ENCODE measurements around the gene GPR156. TPM values are rescaled to one million over a fixed set of nuclear protein-coding genes. Genes with fewer than 3 reads are reported as not detected.

Gene GPR156
- total and polyA plus RNA-seq, 2 of the 4 experiments (the other 2 are of a cell fraction): 0.09 to 0.18 TPM

GRCh38 chr3:120209425-120209824, 75.6 kb downstream of the GPR156 start:
- Histone ChIP-seq H3K18ac (ENCODE audit: low read depth, low read length) (no peak overlapping the region), H3K9me1 (ENCODE audit: insufficient read depth, low read length) (no peaks in the 10 kb centered on the region), H3K14ac (replicated peaks; ENCODE audit: low read depth, low read length) (no peak overlapping the region), H2BK5ac (ENCODE audit: low read depth, low read length, poor library complexity, severe bottlenecking) (no peak overlapping the region), H2AK9ac (replicated peaks; ENCODE audit: low read depth, low read length, poor library complexity) (no peak overlapping the region), H2AFZ (replicated peaks; ENCODE audit: low read length, poor library complexity) (no peak overlapping the region), H3K9ac (ENCODE audit: low read depth, low read length) (no peak overlapping the region), H3K9me3 (ENCODE audit: control insufficient read depth, insufficient read depth, low read length) (no peaks in the 10 kb centered on the region), H4K5ac (ENCODE audit: low read depth, low read length) (no peak overlapping the region), H4K20me1 (ENCODE audit: insufficient read depth, low read length) (no peaks in the 10 kb centered on the region), H2BK15ac (ENCODE audit: low read depth, low read length) (no peak overlapping the region), H3K27me3 (ENCODE audit: control insufficient read depth, insufficient read depth, low read length) (no peaks in the 10 kb centered on the region; the same call in 1 of the 2 replicates), H3K36me3 (ENCODE audit: control insufficient read depth, insufficient read depth, low read length) (no peaks in the 10 kb centered on the region), H2AK5ac (ENCODE audit: low read depth, low read length) (no peak overlapping the region), H4K8ac (ENCODE audit: low read depth in 2 of 2, low read length in 2 of 2) (no peak overlapping the region), H3K56ac (ENCODE audit: extremely low read depth, insufficient read depth, low read length) (no peak overlapping the region), H4K91ac (ENCODE audit: insufficient read depth, low read depth, low read length) (no peak overlapping the region), H3K27ac (ENCODE audit: insufficient read depth, low read length) (no peak overlapping the region), H3K79me1 (ENCODE audit: low read depth in 1 of 2, low read length in 2 of 2) (no peaks in the 10 kb centered on the region), H3K4me1 (ENCODE audit: control insufficient read depth, insufficient read depth, low read length) (no peaks in the 10 kb centered on the region), H3K23ac (ENCODE audit: low read depth, low read length) (no peak overlapping the region), H2BK20ac (ENCODE audit: low read depth, low read length) (no peak overlapping the region), H3K4ac (ENCODE audit: low read depth, low read length) (no peak overlapping the region), H3K4me3 (ENCODE audit: insufficient read depth, low read depth, low read length) (no peak overlapping the region), H2BK120ac (ENCODE audit: low read depth, low read length) (no peak overlapping the region), H3K4me2 (ENCODE audit: low read depth, low read length) (no peak overlapping the region)
- intact Hi-C loops (cut with micrococcal nuclease) (loop anchor here (10.0 kb wide), 1 partner anchor 505 kb away; the partner anchor contains the start of gene CFAP91), dilution Hi-C loops (cut with HindIII; ENCODE audit: low sequenced_read_pairs, unreplicated experiment) (no loop called here), in situ Hi-C loops (cut with MboI; ENCODE audit: low sequenced_read_pairs) (no loop called here)
- ATAC-seq (ENCODE audit: low read depth) (no peak), DNase-seq (no peak)
- TF ChIP-seq FOS (IDR thresholded peaks at IDR 0.05; ENCODE audit: low read depth, low read length) (no peak), CEBPB (IDR thresholded peaks at IDR 0.05; ENCODE audit: low read depth, low read length) (no peak), MAZ (IDR thresholded peaks at IDR 0.05; ENCODE audit: borderline replicate concordance, low read depth, low read length) (no peak), RCOR1 (IDR thresholded peaks at IDR 0.05; ENCODE audit: insufficient replicate concordance, low read length) (no peak), RAD21 (IDR thresholded peaks at IDR 0.05; ENCODE audit: low read length) (no peak), NFE2L2 (IDR thresholded peaks at IDR 0.05; ENCODE audit: low read depth, low read length) (no peak), SMC3 (IDR thresholded peaks at IDR 0.05; ENCODE audit: low read depth, low read length) (no peak), CHD1 (IDR thresholded peaks at IDR 0.05; ENCODE audit: low read depth, low read length) (no peak)
- TF ChIP-seq, protein P1, sequence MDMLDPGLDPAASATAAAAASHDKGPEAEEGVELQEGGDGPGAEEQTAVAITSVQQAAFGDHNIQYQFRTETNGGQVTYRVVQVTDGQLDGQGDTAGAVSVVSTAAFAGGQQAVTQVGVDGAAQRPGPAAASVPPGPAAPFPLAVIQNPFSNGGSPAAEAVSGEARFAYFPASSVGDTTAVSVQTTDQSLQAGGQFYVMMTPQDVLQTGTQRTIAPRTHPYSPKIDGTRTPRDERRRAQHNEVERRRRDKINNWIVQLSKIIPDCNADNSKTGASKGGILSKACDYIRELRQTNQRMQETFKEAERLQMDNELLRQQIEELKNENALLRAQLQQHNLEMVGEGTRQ (IDR thresholded peaks at IDR 0.05; ENCODE audit: low read depth, low read length): no peak
- ChIA-PET CTCF (no interaction called here), POLR2A (ENCODE audit: unreplicated experiment) (no interaction called here)
- no TSS peak for BruUV-seq (replicated peaks)
- no CpG with 5 or more reads among the region's 1 CpG for WGBS, 2 experiments (ENCODE audit: extremely low coverage in 2 of 2, insufficient read length in 1 of 2)
